Activated CD4-positive, alpha-beta T cell treated with anti-CD3 and anti-CD28 coated beads, Interleukin-2, amount 50 U/mL, for 4 hours (primary cell): ENCODE results near the gene LTBP4.
"Not testable (repeated sequence)": the region's sequence is repeated elsewhere in the genome, so short reads cannot be mapped to it uniquely, and the experiment has no call there.

Source experiments
- DNase-seq, 2 experiments: peaks; one replicate each; pipeline ENCODE4 v3.0.0-alpha.2; 2020

The LTBP4 gene

DNA sequence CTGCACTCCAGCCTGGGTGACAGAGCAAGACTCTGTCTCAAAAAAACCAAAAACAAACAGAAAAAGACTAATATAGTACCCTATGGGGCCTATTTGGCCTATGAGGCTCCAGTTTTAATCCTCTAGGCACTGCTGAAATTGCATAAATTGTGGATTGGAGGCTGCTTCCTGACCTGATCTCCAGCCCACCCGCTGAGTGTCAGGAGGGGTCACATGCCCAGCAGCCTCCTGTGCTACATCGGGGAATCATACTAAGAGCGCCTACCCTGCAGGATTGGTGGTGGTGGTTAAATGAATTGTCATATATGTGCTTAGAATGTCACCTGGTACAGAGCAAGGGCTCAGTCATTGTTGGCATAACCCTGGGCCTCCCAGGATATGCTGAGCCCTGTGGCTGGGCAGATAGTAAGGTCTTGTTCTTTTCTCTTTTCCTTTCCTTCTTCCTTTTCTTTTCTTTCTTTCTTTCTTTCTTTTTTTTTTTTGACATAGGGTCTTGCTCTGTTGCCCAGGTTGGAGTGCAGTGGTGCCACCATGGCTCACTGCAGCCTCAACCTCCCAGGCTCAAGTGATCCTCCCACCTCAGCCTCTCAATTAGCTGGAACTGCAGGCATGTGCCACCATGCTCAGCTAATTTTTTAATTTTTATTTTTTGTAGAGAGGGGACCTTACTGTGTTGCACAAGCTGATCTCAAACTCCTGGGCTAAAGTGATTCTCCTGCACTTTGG lies 31.3 kb downstream of the LTBP4 start:
- no peak for DNase-seq

DNA sequence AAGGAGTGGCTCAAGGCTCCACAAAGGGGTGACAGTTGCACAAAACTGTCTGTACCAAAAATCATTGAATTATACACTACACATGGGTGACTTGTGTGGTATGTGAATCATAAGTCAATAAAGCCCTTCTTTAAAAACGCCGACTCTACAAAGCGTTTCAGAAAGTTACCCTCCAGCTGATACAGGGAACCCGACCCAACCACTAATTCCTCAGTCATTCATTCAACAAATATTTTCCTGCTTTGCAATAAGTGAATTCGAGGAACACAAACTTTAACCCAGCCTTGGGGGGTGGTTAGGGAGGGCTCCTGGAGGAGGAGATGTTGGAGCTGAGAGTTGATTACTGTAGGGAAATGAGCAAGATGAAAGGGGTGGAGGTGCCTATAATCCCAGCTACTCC lies 32.0 kb downstream of the LTBP4 start:
- DNase-seq = no peak

DNA sequence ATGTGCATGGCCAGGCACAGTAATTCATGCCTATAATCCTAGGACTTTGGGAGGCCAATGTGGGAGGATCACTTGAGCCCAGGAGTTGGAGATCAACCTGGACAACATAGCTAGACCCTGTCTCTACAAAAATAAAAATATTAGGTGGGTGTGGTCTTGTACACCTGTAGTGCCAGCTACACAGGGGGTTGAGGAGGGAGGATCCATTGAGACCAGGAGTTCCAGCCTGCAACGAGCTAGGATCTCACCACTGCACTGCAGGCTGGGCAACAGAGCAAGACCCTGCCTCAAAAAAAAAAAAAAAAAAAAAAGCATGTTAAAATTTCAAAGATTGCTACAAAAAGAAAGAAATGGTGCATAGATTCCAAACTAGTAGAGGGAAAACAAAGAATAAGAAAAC lies 37.2 kb downstream of the LTBP4 start:
- DNase-seq = no peak

DNA sequence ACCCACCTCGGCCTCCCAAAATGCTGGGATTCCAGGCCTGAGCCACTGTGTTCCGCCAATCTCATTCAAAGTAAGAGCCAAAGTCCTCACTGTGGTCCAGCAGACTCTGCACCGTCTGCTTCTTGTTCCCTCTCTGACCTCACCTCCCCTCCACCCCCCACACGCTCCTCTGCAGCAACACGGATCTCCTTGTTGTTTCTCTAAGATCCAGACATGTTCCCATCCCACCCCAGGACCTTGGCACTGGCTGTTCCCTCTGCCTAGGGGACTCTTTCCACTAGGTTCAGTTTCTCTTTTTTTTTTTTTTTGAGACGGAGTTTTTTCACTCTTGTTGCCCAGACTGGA lies 38.4 kb downstream of the LTBP4 start:
- DNase-seq = no peak

DNA sequence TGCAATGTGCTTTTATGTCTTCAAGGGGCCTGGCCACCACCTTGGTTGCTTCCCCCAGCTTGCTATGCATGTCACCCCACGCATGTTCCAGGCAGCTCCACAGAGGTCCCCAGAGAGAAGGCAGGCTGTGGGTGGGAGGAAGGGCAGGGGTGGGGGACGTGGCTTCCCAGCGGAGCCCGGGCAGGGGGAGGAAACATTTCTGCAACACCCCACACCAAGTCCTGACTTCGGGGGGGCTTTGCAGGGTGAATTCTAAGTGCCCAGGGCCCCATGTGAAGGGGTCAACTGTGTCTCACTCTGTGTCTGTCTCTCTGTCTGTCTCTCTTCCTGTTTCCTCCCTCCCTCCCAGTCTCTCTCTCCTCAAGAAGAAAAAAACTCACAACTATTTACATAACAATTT lies 39.6 kb downstream of the LTBP4 start:
- no peak for DNase-seq

DNA sequence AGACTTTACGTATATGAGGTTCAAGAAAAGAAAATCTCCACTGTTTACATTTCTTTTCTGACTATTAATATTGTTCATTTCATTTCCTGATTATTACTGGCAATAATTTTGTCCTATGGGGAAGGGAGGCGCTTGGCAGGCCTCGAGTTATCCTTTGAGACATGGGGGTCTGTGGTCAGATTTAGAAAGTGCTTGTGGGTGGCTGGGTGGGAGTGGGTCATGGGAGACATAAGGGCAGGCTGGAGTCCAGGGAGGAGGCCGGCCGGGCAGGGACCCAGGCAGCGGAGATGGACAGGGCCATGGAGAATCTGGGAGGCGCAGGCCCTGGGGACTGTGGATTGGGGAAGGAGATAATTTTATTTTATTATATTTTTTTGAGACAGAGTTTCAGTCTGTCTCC lies 40.1 kb downstream of the LTBP4 start:
- no peak for DNase-seq

DNA sequence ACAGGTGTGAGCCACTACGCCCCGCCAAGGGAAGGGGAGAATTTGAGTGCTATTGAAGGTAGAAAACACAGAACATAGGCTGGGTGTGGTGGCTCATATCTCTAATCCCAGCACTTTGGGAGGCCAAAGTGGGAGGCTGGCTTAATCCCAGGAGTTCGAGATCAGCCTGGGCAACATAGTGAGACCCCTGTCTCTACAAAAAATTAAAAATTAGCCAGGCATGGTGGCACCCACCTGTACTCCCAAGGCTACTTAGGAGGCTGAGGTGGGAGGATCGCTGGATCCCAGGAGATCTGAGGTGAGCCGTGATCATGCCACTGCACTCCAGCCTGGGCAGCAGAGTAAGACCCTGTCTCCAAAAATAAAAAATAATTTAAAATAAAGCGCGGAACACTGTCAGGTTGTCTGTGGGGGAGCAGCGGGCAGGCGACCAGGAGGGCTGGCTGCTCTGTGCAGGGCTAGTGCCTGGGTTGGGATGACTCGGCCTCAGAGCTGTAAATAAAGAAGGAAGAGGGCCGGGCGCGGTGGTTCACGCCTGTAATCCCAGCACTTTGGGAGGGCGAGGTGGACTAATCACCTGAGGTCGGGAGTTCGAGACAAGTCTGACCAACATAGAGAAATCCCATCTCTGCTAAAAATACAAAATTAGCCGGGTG lies 41.0 kb downstream of the LTBP4 start:
- DNase-seq = no peak

DNA sequence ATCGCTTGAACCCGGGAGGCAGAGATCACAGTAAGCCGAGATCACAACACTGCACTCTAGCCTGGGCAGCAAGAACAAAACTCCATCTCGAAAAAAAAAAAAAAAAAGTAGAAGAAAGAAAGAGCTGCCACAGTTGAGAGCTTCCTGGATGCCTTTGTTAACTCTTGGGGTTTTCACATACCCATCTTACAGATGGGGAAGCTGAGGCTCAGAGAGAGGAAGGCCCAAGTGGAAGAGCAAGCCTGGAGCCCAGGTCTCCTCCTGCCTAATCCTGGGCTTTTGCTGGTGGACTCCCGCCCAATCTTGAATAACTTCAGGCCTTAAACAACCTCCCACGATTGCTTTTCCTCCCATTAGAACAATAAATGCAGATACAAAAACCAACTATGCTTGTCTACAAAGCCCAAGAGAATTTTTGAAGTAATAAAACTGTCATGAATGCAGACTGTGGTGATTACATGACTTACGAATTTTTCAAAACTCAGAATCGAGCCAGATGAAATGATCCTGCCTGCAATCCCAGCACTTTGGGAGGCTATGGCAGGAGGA lies 41.7 kb downstream of the LTBP4 start:
- no peak for DNase-seq

DNA sequence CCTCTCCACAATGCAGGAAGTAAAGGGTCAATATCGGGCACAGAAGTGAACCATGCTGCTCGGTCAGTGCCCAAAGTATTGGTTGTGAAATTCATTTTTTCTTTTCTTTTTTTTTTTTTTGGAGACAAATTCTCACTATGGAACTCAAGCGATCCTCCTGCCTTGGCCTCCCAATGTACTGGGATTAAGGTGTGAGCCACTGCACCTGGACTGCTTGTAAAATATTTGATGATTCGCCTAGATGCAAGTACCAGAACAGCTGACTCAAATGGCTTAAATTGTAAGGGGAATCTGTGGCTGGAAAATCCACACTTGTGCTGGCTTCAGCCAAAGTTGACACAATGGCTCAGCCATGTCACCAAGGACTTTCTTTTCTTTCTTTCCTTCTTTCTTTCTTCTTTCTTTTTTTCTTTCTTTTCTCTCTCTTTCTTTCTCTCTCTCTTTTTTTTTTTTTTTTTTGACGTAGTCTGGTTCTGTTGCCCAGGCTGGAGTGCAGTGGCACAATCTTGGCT lies 45.6 kb downstream of the LTBP4 start:
- DNase-seq = no peak

DNA sequence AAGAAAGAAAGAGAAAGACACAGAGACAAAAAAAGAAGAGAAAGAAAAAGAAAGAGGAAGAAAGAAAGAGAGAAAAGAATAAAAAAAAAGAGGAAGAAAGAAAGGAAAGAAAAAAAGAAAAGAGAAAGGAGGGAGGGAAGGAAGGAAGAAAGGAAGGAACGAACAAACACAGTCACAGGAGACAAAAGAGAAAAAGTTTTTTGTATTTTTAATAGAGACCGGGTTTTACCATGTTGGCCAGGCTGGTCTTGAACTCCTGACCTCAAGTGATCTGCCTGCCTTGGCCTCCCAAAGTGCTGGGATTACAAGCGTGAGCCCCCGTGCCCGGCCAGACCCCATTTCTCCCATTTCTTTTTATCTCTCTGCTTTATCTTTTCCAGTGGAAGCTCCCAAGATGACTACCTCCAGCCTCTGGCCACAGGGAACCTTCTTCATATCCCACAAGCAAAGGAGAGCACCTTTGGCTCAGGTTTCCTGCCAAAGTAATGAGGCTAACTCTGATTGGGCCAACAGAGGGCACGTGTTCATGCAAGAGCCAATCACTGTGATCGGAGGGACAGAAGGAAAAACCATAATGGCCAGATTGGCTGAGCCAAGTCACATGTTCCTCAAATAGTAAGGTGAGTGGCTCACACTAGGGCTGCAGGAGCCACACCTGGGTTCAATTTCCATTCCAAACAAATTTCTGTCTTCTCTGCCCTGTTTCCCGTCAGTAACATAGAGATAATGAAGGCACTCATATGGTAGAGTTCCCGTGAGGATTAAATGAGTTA lies 48.9 kb downstream of the LTBP4 start:
- not testable (repeated sequence) for DNase-seq

DNA sequence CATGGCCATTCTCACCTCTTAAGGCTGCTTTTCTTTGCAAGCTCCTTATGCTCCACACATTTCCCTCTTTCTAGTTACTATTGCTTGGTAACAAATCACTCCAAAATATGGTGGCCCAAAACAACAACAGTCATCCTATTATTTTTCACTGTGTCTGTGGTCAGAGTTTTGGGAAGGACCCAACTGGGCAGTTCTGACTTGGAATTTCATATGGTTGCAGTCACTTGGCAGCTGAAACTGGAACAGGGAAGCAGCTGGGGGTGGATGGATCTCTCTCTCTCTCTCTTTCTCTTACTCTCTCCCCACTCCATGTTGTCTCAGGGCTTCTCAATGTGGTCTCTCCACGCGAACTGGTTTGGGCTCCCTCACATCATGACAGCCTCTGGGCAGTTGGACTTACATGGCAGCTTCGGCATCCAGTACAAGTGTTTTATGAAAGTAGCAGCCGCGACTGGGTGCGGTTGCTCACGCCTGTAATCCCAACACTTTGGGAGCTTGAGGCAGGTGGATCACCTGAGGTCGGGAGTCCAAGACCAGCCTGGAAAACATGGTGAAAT lies 49.7 kb downstream of the LTBP4 start:
- no peak for DNase-seq

DNA sequence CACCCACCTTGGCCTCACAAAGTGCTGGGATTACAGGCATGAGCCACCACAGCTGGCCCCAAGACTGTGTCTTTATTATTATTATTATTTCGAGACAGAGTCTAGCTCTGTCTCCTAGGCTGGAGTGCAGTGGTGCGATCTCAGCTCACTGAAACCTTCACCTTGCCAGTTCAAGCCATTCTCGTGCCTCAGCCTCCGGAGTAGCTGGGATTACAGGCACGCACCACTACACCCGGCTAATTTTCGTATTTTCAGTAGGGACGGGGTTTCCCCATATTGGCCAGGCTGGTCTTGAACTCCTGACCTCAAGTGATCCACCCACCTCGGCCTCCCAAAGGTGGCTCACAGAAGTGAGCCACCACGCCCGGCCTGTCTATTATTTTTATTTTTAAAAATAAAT lies 51.1 kb downstream of the LTBP4 start:
- not testable (repeated sequence) for DNase-seq

DNA sequence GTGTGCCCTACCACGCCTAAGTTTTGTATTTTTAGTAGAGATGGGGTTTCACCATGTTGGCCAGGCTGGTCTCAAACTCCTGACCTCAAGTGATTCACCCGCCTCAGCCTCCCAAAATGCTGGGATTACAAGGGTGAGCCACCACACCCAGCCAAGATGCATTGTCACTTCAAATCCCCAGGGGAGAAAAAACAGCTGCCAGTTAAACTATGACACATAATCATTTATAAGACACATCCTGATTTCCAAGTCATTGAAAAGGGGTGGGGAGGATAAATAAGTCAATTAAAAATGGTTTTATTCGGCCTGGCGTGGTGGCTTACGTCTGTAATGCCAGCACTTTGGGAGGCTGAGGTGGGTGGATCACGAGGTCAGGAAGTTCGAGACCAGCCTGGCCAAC lies 54.5 kb downstream of the LTBP4 start:
- not testable (repeated sequence) for DNase-seq

DNA sequence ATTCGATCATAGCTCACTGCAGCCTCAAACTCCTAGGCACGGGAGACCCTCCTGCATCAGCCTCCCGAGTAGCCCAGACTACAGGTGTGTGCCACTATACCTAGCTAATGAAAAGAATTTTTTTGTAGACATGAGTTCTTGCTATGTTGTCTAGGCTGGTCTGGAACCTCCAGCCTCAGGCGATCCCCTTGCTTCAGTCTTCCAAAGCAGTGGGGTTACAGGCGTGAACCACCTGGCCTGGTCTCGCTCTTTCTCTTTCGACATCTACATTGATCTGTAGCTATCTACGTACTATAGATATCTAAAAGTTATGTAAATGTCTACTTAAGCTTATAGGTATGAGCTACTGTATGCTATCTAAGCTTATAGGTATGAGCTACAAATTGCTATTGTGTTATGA lies 56.9 kb downstream of the LTBP4 start:
- no peak for DNase-seq

DNA sequence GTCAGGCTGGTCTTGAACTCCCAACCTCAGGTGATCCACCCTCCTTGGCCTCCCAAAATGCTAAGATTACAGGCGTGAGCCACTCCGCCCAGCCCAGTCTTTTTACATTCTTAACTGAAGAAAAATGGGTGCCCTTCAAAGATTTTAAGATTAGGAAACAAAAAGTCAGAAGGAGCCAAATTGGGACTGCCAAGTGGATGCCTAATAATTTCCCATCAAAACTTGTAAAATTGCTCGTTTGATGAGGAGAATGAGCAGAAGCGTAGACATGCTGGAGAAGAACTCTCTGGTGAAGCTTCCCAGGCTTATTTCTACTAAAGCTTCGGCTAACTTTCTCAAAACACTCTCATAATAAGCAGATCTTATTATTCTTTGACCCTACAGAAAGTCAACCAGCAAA lies 57.9 kb downstream of the LTBP4 start:
- no peak for DNase-seq

DNA sequence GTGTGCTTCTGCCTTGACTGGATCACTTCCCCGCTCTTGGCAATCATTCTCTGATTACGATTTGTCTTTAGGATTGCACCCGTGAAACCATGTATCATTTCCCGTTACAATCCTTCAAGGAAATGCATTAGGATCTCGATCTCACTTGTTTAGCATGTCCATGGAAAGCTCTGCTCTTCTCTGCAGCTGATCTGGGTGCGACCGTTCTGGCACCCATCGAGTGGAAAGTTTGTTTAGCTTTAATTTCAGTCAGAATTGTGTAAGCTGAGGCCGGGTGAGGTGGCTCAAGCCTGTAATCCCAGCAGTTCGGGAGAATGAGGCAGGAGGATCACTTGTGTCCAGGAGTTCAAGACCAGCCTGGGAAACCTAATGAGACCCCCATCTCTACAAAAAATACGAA lies 58.4 kb downstream of the LTBP4 start:
- DNase-seq = no peak

DNA sequence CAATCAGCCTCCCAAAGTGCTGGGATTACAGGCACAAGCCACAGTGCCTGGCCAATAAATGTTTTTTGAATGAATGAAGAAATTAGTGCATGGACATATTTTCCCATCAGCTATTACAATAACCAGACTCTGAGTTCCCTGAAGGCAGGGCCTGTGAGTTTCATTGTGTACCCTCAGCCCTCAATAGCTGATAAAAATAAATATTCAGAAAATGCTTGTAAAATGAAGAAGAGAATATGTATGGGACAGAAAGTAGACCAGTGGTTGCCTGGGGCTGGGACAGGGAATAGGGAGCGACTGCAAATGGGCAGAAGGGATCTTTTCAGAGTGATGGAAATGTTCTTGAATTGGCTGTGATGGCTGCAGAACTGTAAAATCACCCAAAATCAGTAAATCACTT lies 60.4 kb downstream of the LTBP4 start:
- DNase-seq = no peak

DNA sequence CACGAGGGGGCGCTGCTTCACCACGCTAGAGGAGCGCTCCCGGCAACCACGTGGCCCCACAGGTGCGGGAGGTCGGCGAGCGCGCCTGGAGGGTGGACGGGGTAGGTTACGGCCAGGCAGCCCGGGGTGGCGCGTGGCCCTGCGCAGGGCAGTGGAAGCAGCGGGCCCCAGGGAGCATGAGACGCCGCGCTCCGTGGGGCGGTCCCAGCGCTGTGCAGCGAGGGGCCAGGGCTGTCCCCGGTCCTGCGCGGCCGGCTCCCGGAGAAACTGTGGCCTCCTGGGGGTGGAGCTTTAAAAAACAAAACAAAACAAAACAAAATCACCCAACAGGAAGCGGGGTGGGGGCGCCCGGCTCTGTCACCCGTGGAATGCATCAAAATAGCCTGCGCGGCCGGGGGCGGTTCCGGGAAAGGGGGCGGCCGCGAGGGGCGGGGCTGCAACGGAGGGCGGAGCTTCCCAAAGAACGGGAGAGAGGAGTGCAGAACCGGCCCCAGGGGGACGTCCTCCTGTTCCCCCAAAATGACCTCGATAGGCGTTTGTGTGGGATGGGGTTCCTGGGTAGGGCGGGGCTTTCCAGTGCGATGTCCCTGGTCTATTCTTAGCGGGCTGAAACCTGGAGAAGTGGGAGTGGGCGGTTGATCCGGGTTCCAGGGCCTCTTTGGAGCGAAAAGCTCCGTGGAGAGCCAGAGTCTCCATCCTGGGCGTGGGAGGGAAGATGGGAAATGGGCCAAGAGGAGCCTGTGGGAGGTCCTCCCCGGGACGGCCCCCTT lies 61.9 kb downstream of the LTBP4 start:
- peak; percentile 90 to 92 for DNase-seq

DNA sequence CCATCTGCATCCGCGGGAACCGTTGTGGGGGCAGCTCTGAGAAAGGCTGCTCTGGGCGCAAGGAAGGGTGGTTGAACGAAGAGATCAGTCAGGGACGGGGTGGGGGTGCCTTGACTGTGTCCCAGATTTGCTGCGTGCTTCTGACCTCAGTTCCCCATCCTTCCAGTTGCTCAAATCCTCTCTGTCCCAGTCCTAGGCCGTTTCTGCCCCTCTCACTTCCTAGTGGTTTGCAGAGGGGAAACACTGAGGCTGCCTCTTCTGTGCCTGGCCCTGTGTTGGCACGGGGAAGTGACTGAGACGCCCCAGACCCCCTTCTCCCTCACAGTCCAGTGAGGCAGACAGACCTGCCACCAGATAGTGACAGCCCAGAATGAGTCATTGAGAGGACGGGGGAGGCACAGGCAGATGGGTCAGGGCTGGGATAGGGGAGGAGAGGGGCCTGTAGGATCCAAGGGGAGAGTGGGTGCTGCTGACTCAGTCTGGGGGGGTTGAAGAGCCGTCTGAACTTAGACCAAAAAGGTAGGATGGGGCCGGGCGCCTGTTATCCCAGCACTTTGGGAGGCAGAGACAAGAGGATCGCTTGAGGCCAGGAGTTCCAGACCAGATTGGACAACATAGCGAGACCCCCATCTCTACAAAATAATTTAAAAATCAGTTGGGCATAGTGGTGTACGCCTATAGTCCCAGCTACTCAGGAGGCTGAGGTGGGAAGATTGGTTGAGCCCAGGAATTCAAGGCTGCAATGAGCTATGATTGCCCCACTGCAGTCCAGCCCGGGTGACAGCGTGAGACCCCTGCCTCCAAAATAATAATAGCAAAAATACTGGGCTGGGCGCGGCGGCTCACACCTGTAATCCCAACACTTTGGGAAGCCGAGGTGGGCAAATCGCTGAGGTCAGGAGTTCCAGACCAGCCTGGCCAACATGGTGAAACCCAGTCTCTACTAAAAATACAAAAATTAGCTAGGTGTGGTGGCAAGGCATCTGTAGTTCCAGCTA lies 62.8 kb downstream of the LTBP4 start:
- DNase-seq = peak in 1 of 2 experiments; percentile 6

DNA sequence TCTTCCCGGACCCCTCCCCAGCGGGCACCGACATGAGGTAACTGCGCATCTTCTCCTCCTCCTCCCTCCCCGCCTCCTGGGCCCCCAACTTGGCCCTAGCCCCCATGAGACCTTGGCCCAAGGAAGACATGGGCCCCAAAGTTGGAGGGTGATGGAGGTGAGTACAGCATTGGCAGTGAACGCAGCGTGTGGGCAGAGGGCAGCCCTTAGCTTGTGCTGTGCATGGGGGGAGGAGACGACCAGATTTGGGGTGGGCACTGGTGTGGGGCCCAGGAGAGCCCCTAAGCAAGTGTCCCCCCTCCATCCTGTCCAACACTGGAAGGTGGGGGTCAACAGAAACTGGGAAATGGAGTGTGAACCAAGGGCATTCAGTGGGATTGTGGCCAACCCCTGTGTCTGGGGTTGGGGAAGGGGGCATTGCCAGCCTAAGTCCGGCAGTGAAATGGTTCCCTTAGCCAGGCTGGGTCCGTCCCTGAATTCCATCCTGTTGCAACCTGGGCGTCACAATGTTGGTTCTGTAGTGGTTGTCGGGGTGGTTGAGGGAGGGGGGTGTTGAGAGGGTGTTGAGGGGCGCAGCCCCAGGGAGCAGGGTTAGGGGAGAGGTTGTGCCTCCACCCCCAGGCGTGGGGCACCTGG lies 65.8 kb downstream of the LTBP4 start:
- DNase-seq = no peak

DNA sequence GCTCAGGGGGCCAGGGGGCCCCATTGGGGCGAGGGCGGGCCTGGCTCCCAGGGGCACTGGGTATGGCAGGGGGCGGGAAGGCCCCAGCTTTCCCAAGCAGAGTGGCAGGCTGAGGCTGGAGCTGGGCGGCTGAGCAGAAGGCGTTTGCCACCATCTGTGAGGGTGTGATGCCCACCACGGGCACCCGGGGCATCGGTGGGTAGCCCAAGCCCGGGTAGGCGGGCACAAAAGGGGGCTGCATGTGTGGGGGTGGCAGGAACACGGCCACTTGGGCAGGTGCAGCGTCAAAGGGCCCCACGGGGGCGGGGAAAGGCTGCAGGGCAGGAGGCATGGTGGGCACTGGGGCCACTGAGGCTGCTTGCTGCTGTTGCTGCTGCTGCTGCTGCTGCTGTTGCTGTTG lies 66.4 kb downstream of the LTBP4 start:
- no peak for DNase-seq
